Activated T-helper 1 cell treated with anti-CD3 and anti-CD28 coated beads, Interleukin-12 subunit alpha, Interleukin-12 subunit beta, Interleukin-2, Interleukin-4 antibody, amounts not matched to agents 30 ng/mL and 10 ng/mL and 1 ng/mL, durations not matched to agents 14 hours and 24 hours and 36 hours (primary cell): ENCODE measurements around the gene THBS4. TPM values are rescaled to one million over a fixed set of nuclear protein-coding genes. Genes with fewer than 3 reads are reported as not detected.
A peak's percentile ranks its signal among the peaks of the same experiment; 100 is the strongest.

ENCODE experiments used
- DNase-seq: peaks from one replicate; pipeline ENCODE4 v3.0.0; 2021; ENCODE audit warnings: low spot score
- H3K27ac Mint-ChIP-seq: one replicate; pipeline ENCODE4 v1.8.0; 2021; ENCODE audit warnings: mild to moderate bottlenecking, mixed read lengths
- H3K27me3 Mint-ChIP-seq: one replicate; pipeline ENCODE4 v1.8.0; 2022; ENCODE audit warnings: mild to moderate bottlenecking, moderate library complexity, mixed read lengths; ENCODE audit not compliant: insufficient read depth
- H3K36me3 Mint-ChIP-seq: one replicate; pipeline ENCODE4 v1.8.0; 2021; ENCODE audit warnings: low read depth, mixed read lengths
- H3K4me1 Mint-ChIP-seq: one replicate; pipeline ENCODE4 v1.8.0; 2021; ENCODE audit warnings: low read depth, mixed read lengths
- H3K4me3 Mint-ChIP-seq: one replicate; pipeline ENCODE4 v1.8.0; 2021; ENCODE audit warnings: mild to moderate bottlenecking, moderate library complexity, mixed read lengths
- H3K9me3 Mint-ChIP-seq: one replicate; pipeline ENCODE4 v1.8.0; 2021; ENCODE audit warnings: mixed read lengths
- intact Hi-C: fragments of 100-400 bp; cut with micrococcal nuclease; formaldehyde crosslinking; loops from one replicate; pipeline ENCODE4 v1.15.1; 2024
- total RNA-seq: library from RNA; stranded (reverse); gene quantifications from 2 replicates; pipeline ENCODE4 v1.2.3, GENCODE V29; 2022

Gene THBS4
- total RNA-seq, 1 donor from 2014 or later: 2.0 TPM

DNA sequence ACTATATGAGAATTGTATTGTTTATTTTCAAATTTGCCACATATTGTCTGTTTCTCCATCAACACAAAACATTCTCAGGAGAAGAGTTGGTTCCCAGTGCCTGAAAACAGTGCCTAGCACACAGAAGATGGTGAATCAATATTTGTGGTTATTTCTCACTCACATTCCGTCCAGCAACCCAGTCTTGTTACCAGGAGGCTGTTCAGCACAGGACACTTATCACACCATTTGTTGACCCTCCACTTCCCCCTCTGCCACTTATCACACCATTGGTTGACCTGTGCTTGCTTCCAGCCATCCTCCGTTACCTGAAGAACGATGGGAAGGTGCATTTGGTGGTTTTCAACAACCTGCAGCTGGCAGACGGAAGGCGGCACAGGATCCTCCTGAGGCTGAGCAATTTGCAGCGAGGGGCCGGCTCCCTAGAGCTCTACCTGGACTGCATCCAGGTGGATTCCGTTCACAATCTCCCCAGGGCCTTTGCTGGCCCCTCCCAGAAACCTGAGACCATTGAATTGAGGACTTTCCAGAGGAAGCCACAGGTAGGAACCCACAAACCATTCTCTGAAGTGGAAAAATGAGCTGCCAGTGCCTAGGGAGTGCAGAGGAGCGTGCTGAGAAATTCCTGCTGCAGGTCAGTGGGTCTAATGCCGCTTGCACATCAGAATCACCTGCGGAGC, 20.5 kb downstream of the THBS4 start:
- no peaks in the 10 kb centered on the region for H3K9me3 Mint-ChIP-seq
- intact Hi-C loops: no loop called here
- H3K36me3 Mint-ChIP-seq: no peaks in the 10 kb centered on the region
- no peak overlapping the region for H3K4me3 Mint-ChIP-seq
- no peak for DNase-seq
- H3K27ac Mint-ChIP-seq: no peak overlapping the region
- H3K4me1 Mint-ChIP-seq: peaks cover 2% of the 10 kb centered on the region
- no peaks in the 10 kb centered on the region for H3K27me3 Mint-ChIP-seq

DNA sequence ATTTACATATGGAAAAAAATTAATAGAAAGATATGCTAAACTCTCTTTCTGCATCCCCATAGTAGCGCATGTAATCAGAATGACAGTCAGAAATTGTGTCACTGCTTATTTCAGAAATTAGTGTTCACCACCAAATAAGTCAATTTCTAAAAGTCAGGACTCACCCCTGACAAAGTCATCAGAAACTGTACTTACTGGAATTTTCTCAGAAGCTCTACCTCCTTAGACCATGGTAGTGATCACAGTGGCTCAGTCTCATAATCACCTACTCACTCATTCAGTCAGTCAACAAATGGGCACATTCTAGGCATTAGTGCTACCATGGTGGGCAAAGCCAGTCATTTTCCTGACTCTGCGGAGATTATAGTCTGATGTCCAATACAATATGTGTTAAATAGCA, 22.0 kb downstream of the THBS4 start:
- peaks cover 8% of the 10 kb centered on the region for H3K4me1 Mint-ChIP-seq
- H3K9me3 Mint-ChIP-seq: no peaks in the 10 kb centered on the region
- no peak for DNase-seq
- H3K27ac Mint-ChIP-seq: no peak overlapping the region
- no peak overlapping the region for H3K4me3 Mint-ChIP-seq
- intact Hi-C loops: no loop called here
- H3K36me3 Mint-ChIP-seq: no peaks in the 10 kb centered on the region
- H3K27me3 Mint-ChIP-seq: no peaks in the 10 kb centered on the region

DNA sequence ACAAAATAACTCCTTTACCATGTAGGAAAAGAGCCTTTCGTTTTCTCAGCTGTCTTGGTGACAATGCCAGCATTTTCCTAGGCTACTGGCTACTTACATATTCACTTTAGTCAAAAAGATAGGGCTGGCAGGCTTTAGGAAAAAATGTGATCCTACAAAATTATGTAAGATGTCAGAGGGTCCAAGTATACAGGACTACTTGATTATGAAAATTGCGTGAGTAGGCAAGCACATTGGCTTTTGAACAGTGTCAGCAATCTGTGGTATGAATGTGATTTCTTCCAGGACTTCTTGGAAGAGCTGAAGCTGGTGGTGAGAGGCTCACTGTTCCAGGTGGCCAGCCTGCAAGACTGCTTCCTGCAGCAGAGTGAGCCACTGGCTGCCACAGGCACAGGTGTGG, 22.8 kb downstream of the THBS4 start:
- H3K4me1 Mint-ChIP-seq: peaks cover 8% of the 10 kb centered on the region
- no peak overlapping the region for H3K27ac Mint-ChIP-seq
- H3K36me3 Mint-ChIP-seq: no peaks in the 10 kb centered on the region
- intact Hi-C loops: no loop called here
- DNase-seq: no peak
- H3K4me3 Mint-ChIP-seq: no peak overlapping the region
- H3K27me3 Mint-ChIP-seq: no peaks in the 10 kb centered on the region
- no peaks in the 10 kb centered on the region for H3K9me3 Mint-ChIP-seq

DNA sequence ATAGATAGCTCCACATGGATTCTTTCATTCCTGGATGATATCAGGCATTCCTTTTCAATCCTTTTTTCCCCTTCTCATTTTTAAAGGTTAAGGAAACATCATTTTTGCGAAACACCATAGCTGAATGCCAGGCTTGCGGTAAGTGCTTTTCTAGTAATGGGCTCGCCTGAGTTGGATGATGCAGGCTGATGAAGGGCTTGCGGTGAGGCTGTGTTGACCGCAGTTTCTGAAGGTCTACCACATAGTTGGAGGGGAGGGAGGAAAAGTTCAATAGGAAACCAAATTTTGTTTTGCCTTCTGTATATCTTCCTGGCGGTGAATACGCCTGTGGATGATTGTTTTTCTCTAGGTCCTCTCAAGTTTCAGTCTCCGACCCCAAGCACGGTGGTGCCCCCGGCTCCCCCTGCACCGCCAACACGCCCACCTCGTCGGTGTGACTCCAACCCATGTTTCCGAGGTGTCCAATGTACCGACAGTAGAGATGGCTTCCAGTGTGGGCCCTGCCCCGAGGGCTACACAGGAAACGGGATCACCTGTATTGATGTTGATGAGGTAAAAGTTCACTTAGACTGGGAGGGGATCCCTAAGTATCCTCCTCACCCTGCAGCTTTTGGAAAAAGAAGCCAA, 24.3 kb downstream of the THBS4 start:
- intact Hi-C loops: no loop called here
- Mint-ChIP-seq H3K27ac (no peak overlapping the region), H3K9me3 (no peaks in the 10 kb centered on the region), H3K27me3 (no peaks in the 10 kb centered on the region), H3K4me3 (no peak overlapping the region), H3K36me3 (no peaks in the 10 kb centered on the region), H3K4me1 (peaks cover 8% of the 10 kb centered on the region)
- DNase-seq: no peak

DNA sequence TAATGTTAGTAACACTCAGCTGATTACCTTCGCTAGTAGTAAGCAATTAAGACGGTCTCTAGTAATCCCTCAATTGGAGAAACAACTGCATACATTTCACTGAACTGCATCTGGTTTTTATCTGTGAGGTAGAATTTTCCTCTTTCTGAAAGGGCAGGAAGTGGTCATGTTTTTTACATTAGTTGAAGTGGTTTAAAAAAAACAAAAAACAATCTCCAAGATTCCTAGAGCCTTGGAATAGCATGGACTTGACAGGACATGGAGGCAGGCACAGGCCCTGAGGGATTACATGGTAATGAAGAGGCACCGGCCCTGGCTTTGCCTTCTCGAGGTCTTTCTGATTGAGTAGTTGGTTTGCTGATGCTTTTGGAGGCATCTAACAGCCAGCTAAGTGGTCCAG, 25.8 kb downstream of the THBS4 start:
- intact Hi-C loops: no loop called here
- H3K4me1 Mint-ChIP-seq: peaks cover 8% of the 10 kb centered on the region
- no peaks in the 10 kb centered on the region for H3K36me3 Mint-ChIP-seq
- no peak for DNase-seq
- no peak overlapping the region for H3K27ac Mint-ChIP-seq
- H3K9me3 Mint-ChIP-seq: no peaks in the 10 kb centered on the region
- no peak overlapping the region for H3K4me3 Mint-ChIP-seq
- H3K27me3 Mint-ChIP-seq: no peaks in the 10 kb centered on the region

DNA sequence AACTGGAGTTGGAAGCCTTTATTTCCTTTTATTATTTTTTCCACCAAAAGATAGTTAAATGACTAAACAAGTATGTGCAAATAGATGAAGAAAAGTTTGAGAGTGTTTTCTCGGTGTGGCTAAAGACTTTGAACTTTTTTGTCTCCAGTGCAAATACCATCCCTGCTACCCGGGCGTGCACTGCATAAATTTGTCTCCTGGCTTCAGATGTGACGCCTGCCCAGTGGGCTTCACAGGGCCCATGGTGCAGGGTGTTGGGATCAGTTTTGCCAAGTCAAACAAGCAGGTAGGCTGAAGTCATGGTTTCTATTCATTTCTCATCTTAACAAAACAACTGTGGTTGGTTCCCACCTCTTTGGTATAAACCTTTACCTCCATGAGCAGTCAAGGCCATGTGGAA, 26.4 kb downstream of the THBS4 start:
- no peaks in the 10 kb centered on the region for H3K9me3 Mint-ChIP-seq
- H3K4me1 Mint-ChIP-seq: peaks cover 8% of the 10 kb centered on the region
- H3K27ac Mint-ChIP-seq: no peak overlapping the region
- no peaks in the 10 kb centered on the region for H3K27me3 Mint-ChIP-seq
- DNase-seq: no peak
- H3K4me3 Mint-ChIP-seq: no peak overlapping the region
- intact Hi-C loops: no loop called here
- no peaks in the 10 kb centered on the region for H3K36me3 Mint-ChIP-seq

DNA sequence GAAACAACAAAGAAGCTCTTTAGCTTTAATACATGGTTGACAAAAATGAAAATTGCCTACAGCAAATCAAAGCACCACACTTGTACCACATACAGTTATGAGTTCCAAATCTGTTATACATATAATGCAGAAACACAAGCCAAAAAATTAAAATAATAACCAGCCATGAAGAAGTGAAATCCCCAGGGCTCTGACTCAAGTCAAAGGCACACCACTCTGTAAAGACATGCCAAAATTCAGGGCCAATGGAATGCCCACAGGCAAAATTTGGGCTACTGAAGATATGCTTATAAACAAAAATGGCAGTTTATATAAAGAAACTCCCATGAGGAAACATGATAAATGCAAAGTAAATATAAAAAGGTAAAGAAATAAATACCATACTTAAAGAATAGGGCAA, 29.0 kb downstream of the THBS4 start:
- Mint-ChIP-seq H3K9me3 (no peaks in the 10 kb centered on the region), H3K27ac (no peak overlapping the region), H3K27me3 (no peaks in the 10 kb centered on the region), H3K4me1 (peaks cover 8% of the 10 kb centered on the region), H3K36me3 (no peaks in the 10 kb centered on the region), H3K4me3 (no peak overlapping the region)
- intact Hi-C loops: no loop called here
- no peak for DNase-seq

DNA sequence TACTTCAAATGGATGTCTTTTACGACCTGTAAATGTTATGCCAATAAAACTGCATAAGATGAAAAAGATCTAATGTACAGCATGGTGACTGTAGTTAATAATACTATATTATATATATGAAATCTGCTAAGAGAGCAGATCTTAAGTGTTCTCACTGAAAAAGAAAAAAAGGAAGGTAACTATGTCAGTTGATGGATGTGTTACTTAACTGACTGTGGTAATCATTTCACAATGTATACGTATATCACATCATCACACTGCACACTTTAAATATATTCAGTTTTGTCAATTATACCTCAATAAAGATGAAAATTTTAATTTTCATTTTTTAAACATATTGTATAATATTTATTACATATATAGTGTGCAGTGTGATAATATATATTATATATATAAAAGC, 31.9 kb downstream of the THBS4 start:
- no peaks in the 10 kb centered on the region for H3K27me3 Mint-ChIP-seq
- H3K36me3 Mint-ChIP-seq: no peaks in the 10 kb centered on the region
- no peak overlapping the region for H3K27ac Mint-ChIP-seq
- peaks cover 16% of the 10 kb centered on the region for H3K4me1 Mint-ChIP-seq
- DNase-seq: no peak
- no peaks in the 10 kb centered on the region for H3K9me3 Mint-ChIP-seq
- H3K4me3 Mint-ChIP-seq: no peak overlapping the region
- intact Hi-C loops: no loop called here

DNA sequence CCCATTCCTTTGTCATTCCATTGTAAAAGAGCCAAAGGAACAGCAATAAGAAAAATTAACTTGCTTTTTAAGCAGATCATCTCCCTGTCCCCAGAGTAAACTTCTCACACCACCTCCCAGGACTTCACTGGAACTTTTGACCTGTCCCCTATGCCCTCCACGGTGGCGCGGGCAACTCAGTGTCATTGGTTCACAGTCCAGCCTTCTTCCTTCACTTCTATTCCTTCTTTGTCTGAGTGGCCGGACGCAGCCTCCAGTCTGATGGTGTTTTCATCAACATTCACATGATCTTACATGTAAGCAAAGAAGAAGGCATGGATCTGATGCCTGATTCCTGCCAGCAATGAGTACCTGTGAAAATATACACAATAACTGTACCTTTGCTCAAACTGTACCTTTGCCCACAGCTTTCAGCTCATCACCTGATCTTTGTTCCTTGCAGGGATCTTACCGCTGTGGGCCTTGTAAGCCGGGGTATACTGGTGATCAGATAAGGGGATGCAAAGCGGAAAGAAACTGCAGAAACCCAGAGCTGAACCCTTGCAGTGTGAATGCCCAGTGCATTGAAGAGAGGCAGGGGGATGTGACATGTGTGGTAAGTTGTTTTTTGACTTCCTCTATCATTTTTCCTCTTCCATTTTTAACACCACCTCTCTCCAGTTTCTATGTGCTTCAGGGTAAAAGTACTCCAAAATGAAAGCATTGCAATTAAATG, 32.5 kb downstream of the THBS4 start:
- no peak overlapping the region for H3K27ac Mint-ChIP-seq
- H3K27me3 Mint-ChIP-seq: no peaks in the 10 kb centered on the region
- no peak for DNase-seq
- H3K9me3 Mint-ChIP-seq: no peaks in the 10 kb centered on the region
- intact Hi-C loops: no loop called here
- H3K4me3 Mint-ChIP-seq: no peak overlapping the region
- peaks cover 16% of the 10 kb centered on the region for H3K4me1 Mint-ChIP-seq
- H3K36me3 Mint-ChIP-seq: no peaks in the 10 kb centered on the region

DNA sequence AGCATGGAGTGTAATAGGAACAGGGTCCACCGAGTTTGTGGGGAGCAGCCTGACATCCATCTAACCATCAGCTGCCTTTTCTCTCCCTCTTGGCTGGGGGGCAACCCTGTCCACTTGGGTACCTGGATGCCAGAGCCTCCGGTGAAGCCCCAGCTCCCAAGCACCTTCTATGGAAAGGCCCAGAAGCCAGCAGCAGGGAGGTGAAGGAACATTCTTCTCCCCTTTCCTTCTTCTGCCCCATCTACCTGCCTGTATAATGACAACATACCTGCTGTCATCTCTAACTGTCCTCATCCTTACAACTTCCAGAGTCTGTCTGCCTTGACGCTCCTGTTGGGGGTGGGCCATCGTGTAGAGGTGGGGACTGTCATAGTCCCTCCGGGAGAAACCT, 33.1 kb downstream of the THBS4 start:
- no peak overlapping the region for H3K27ac Mint-ChIP-seq
- peaks cover 16% of the 10 kb centered on the region for H3K4me1 Mint-ChIP-seq
- no peaks in the 10 kb centered on the region for H3K27me3 Mint-ChIP-seq
- intact Hi-C loops: no loop called here
- H3K36me3 Mint-ChIP-seq: no peaks in the 10 kb centered on the region
- no peak overlapping the region for H3K4me3 Mint-ChIP-seq
- H3K9me3 Mint-ChIP-seq: no peaks in the 10 kb centered on the region
- DNase-seq: no peak

DNA sequence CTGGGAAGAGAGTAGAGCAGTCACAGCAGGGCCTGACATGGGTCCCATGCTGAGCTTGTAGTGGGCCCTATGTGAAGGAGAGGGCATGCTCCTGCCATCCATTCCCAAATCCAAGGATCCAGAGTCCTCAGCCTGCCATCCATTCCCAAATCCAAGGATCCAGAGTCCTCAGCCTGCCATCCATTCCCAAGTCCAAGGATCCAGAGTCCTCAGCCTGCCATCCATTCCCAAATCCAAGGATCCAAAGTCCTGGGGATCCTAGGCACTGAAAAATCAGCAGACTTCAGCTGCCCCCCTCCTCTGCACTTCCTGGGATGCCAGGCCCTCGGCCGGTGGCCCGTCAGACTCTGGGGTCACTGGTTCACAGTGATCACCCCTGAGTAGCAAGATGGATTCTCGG, 33.6 kb downstream of the THBS4 start:
- Mint-ChIP-seq H3K27ac (no peak overlapping the region), H3K27me3 (no peaks in the 10 kb centered on the region), H3K9me3 (no peaks in the 10 kb centered on the region), H3K4me3 (no peak overlapping the region), H3K36me3 (no peaks in the 10 kb centered on the region), H3K4me1 (peaks cover 16% of the 10 kb centered on the region)
- intact Hi-C loops: no loop called here
- no peak for DNase-seq

DNA sequence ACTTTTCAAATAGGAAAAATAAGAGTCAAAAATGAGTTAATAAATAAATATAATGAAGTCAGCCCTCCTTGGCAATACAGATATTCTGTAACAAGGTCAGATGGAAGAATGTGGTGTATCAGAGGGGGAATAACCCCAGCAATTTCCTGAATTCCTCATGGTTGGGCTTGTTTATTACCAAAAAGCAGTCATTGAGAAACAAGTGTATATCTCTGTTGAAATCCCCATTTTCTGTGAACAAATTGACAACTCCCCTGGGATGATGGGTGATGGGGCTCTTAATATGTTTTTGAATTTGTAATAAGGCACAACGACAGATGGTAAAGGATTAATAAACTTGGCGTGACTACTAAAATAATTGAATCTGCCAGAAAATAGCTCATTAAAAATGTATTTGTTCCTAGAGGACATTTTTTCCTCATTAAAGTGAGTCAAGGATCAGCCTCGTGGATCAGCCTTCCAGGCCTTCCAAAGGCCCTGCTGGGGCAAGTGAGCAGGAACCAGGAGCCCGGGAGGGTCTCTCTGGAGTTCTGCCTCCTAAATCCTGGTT, 34.2 kb downstream of the THBS4 start:
- Mint-ChIP-seq H3K9me3 (no peaks in the 10 kb centered on the region), H3K4me1 (peaks cover 16% of the 10 kb centered on the region), H3K27ac (no peak overlapping the region), H3K4me3 (no peak overlapping the region), H3K36me3 (no peaks in the 10 kb centered on the region), H3K27me3 (no peaks in the 10 kb centered on the region)
- DNase-seq: no peak
- intact Hi-C loops: no loop called here

DNA sequence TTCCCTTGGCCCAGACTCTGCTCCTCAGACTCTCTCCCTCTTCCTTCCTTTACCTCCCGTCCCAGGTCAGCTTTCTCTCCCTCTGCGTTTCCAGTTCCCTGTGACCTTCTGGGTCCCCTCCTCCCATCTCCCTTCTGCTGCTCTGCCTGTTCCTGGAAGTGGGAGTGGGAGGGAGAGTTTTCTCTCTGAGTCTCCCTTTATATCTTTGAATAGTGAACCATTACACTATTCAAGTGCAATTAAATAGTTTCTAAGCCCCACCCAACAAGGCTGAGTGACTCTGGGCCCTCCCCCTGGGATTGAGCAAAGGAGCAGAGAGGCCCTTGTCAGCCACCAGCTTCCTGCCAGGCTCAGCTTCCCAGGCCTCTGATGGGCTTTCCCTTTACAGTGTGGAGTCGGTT, 34.8 kb downstream of the THBS4 start:
- no peaks in the 10 kb centered on the region for H3K27me3 Mint-ChIP-seq
- H3K27ac Mint-ChIP-seq: peak overlapping the region; percentile 13
- H3K36me3 Mint-ChIP-seq: no peaks in the 10 kb centered on the region

More for the DNA sequence above, 34.8 kb downstream of the THBS4 start:
- DNase-seq: no peak
- intact Hi-C loops: no loop called here
- Mint-ChIP-seq H3K4me1 (peaks cover 16% of the 10 kb centered on the region), H3K9me3 (no peaks in the 10 kb centered on the region), H3K4me3 (no peak overlapping the region)
